HG03439 (cell line): Measurements from ENCODE around the gene EN1.

Source experiments
- ATAC-seq: cut with Tn5 transposase; IDR thresholded peaks from one replicate; pipeline ENCODE4 v1.9.1; 2021; ENCODE audit warnings: mild to moderate bottlenecking, moderate library complexity; ENCODE audit not compliant: unreplicated experiment

Gene EN1

DNA sequence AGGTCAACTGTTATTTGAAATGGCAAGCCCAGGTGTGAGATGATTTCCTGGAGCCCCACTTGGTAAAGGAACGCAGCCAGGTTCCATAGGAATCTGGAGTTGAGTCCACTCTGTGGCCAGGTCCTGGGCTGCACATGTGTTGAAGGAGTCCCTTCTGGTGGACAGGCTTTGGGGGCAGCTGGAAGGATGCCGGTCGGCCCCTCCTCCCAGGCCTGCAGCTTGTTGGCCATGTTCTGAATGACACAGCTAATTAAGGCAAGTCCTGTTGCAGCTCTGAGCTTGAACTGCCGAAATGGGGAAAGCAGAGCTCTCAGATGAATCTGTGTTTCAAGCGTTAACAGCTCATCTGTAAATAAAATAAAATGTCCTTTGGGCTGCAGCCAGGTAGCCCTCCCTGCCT is 23.8 kb downstream of the EN1 start:
- ATAC-seq: no peak

DNA sequence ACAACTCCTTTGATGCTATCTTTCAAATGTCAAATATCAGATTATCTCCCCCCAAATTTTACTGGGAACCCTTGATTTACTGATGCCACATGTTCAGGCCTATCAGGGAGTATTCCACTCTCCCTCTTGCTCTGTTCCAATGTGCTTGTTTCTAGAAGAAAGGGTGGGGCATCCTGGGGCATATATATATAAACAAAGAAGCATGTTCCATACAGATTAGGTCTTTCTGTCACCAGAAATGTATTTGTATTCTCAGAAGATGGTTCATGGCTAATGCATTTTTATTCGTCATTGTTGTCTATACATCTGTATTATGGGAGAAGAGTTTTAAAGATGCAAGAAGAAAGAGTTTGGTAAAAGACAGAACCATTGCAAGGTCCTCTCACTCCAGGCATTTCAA is 24.9 kb downstream of the EN1 start:
- no peak for ATAC-seq

DNA sequence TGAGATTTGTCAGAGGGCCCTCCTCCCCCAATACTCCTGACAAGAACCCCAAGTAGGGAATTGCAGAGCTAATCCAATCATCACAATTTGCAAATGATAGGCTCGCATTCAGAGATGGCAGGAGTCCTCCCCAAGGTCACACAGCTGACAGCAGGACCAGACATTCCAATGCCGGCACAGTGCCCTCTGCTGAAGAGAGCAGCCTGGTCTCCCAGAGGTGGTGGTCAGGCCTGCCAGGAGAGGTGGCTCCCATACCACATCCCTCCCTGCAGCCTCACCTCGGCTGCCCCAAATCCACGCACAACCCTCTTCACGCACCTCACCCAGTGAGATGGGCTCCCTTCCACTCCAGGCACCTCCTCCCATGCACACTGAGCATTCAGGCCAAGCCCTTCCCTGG is 25.4 kb downstream of the EN1 start:
- no peak for ATAC-seq

DNA sequence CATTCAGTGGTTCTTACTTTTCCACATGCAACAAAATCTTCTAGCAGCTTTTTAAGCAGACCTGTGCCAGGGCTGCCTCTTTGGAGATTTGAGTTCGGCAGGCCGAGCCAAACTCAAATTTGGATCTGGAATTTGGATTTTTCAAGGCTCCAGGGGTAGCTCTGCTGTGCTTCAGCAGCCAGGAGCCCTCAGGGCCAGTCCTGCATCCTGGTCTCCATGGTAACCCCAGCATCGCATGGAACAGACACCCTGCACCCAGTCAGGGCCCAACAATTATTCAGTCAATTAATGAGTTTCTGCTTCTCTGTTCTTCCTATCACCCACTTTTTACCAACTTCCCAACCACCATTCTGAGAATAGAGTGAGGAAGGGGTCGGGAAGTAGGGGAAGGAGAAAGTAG is 30.0 kb downstream of the EN1 start:
- ATAC-seq: no peak

DNA sequence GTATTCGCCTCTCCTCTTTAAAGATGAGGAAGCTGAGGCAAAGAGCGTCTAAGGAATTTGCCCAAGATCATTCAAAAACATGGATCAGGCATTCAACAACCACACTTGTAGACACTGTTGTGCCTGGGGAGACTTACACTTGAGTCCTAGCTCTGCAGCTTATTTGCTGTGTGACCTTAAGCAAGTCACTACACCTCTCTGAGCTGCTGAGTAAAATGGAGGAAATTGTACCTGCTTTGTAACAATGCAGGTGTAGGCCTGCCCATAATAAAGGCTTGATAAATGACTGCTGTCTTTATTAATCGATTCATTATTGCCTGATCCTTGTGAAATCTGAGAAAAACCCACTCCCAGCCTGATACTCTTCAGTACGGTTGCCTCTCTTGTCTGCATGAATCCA is 30.8 kb downstream of the EN1 start:
- no peak for ATAC-seq

DNA sequence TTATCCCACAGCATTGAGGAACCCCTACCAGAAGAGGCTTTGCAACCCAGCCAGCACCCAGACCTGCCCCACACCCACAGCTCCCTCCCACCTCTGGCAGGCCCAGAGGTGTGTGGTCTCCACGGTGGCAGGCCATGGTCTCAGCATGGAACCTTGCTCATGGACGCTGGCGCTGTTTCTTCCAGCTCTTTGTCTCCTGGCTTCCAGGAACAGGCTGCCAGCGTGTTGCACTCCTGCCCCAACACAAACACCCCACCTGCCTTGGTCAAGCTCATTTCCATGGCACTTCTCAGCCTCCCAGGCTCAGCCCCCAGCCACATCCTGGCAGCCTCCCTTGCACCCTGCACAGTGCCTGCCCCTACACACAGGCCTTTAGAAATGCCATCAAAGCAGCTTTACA is 31.7 kb downstream of the EN1 start:
- ATAC-seq: no peak

DNA sequence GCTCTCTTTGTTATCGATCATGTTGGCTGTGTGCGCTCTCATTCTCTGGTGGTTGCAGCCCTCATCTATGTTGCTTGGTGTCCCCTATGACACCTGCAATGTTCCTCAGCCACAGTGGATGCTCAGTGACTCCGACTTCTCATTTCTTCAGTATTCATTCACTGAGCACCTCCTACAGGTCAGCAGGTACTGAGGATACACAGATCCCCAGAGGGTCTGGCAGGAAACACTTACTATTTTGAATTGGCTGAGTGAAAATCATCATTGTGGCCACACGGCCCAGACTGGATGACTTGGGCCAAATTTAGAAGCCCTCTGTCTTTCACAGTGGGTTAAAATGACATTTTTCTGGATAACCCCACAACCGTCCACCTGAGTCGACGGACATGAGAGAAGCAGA is 32.1 kb downstream of the EN1 start:
- ATAC-seq: no peak

DNA sequence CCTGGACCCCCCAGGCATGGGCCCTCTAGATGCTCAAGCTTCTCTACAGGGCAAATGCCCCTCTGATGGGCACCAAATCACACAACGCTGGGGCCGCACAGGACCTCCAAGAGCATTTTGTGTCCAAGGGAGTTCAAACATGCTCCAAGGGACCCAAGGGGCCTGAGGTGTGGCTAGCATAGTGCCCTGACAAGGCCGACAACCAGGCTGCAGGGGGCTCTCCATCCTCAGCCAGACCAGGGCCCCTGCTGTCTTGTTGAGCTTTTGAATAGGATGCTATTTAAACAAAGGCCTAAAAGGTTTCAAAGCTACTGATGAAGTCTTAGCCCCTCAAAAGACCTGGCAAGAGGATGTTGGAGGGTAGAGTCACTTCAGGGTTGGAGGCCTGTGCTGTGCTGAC is 33.1 kb downstream of the EN1 start:
- no peak for ATAC-seq

DNA sequence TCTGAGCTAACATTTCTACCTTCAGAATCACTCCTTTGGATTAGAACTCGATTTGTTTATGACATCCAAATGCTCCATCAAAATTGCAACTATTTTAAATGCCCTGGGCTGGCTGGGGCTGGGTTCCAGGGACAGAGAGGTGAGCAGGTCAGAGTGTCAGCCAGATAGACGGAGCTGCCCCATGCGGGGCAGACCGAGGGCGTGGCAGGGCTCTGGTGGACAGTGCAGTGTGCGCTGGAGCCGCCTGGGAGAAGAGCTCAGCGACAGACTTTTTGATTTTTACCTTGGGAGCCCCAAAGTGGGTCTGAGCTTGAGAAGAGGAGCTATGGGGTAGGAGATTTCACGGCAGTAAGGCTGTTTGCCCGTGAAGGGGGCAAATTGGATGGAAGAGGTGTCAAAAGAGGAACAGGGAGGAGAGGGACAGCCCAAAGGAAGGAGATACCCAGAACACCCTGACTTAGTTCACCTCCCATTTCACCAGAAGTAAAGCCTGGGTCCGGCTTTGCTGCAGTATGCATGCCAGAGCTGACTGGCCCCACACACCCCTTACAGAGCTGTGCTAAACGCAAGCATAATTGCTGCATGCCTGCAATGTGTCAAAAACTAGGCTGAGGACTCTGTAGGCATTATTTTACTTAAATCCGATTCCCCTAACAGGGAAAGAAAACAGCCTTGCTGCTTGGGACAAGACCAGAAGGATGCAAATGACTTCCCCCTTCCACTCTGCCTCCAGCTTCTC is 33.7 kb downstream of the EN1 start:
- ATAC-seq: no peak

DNA sequence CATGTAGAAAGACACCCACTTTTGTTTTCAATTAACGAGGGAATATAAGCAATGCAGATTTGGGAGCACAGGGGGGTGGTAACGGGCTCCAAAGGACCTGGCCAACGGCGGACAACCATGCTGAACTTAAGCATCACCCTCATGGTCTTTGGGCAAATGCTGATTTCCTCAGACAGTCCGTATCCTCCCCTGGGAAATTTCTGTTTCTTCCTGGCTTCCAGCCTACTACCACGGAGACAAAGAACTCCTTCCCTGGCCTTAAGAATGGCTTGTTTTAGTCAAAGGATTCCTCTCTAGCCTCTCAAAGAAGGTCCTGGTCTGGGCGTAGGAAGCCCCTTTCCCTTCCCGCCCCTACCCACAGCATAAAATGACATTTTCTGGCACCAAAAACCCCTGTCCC is 34.3 kb downstream of the EN1 start:
- ATAC-seq: no peak

DNA sequence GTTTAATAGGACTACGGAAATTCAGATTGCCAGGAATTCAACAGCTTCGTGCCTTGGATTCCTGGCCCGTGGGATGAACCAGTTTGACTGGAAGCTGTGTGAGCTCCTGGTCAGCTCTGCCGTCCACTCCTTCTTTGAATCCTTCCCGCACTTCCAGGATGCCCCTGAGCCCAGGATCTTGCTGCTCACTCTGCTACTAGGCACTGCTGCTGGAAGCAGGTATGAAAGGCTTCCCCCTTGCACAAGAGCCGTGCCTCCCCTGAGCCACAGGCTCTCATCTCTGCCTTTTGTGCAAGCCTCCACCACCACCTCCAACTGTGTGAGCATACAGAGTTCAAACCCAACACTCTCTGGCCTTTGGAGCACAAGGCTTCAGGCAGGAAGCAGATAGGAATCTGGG is 34.9 kb downstream of the EN1 start:
- no peak for ATAC-seq

DNA sequence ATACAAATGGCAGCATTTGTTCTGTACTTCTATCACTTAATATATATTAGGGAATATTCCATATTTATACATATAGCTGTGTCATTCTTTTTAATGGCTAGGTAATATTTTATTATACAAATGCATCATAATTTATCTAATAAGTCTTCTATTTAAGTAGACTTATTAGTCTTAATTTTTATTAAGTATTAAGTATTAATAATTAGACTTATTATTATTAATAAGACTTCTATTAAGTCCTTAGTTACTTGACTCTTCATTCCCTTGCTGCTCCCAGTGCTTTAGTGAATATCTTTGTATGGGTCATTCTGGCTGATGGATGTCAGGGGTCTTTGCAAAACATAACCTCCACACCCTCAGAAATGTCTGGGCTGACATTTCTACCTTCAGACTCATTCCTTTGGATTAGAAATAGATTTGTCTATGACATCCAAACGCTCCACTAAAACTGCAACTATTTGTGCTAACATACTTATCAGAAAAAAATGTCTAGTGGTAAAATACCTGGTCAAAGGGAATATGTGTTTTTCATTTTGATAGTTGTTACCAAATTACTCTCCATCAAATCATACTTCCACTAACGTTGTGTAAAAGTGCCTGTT is 35.8 kb downstream of the EN1 start:
- no peak for ATAC-seq

DNA sequence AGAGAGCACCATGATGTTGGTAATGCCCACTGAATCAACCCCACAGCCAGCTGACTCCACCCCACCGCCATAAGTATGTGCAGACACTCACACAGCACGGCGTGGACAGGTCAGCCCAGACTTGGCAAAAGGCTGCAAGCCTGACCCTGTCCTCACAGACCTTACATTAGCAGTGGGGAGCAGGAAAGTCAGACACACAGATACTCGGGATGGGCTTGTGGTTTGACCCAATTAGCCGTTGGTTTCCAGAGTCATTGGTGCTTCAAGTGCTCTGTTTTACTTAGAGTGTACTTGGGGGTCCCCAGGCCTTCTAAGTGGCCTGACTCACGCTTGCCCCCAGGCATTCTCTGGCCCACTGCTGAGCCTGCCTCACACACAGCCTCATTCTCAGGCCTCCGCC is 36.7 kb downstream of the EN1 start:
- no peak for ATAC-seq

DNA sequence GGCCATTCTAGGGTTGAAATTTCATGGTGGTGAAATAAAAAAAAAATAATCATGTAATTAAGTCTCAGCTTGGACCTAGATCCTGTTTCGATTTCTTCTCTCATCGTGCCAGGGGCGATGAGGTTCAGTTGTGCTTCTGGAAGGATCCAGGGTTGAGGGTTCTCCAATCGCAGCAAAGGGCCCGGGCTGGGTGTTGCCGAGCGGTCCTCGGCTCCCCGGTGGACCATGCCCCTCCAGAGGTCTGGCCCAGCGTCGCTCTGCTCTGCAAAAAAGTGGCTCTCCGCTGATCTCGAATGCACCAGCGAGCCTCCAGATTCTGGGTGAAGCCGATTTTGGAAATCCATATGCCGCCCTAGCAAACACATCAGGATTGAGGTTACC is 39.0 kb downstream of the EN1 start:
- ATAC-seq: no peak

DNA sequence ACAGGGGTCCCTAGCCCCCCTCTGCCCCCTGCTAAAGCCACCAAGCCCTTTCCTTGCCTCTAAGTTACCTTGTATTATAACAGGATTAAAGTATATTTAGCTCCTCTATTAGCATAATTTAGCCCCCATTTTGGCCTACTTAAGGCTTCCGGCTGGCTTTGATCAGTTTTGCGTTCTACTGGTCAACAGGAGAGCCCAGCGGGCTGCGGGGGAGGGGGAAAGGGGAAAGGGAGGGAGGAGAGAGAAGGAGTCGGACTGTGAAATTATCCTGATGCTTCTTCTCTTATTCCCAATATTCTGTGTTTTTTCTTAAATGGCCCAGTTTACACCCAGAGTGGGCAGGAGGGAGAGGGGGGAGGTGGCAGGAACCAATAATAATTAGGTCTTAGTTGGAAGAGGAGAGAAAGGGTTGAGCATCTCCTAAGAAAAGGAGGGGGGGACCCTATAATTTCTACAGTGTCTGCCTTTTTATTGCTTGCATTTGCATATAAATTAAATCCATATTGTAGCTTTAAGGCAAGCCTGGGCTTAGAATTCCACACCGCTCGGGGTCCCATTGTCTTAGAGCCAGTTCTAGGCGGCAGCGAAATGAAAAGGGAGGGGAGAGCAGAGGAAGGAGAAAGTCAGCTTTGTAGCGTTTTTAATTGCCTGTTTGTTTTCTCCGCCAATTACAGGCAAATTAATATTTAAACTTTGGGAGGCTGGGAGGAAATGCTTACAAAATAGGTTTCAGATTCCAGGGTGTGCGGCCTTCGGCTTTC is 39.6 kb downstream of the EN1 start:
- ATAC-seq: no peak

DNA sequence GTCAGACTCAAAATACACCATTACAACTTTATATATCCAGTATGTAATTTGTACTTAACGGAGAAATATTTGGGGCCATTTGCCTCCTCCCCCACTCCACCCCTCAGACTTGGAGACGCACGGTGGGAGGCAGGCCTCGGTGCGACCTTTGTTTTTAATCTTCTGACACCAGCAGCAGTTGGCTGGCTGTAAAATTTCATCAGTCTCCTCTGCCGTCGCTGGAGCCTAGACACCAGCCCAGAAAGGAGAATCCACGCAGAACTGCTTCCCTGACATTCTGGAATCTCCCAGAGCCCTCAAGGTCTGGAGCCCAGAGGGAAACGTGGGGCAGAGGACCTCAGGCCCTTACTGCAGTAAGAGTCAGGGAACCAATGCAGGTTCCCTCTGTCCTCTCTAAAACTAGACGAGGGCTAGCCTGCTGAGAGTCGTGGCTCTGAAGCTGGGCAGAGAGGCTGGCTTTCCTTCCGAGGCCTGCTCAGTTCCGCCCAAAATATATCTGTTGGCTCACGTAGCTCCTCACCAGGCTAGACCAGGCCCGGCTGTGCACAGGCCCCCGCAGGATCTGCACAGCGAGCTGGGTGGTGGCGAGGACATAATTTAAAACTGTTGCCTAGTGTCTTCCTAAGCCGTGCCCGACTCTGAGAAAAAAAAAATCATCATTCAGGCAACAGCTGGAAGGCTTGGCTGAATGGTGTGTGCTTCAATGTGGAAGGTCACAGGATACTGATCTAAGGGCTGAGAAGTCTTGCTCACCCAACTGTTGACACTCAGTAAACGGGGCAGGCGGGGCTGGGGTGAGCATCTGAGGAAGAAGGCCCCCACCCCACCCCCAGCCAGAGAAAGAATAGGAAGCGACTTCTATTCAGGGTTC is 40.4 kb downstream of the EN1 start:
- ATAC-seq: no peak

DNA sequence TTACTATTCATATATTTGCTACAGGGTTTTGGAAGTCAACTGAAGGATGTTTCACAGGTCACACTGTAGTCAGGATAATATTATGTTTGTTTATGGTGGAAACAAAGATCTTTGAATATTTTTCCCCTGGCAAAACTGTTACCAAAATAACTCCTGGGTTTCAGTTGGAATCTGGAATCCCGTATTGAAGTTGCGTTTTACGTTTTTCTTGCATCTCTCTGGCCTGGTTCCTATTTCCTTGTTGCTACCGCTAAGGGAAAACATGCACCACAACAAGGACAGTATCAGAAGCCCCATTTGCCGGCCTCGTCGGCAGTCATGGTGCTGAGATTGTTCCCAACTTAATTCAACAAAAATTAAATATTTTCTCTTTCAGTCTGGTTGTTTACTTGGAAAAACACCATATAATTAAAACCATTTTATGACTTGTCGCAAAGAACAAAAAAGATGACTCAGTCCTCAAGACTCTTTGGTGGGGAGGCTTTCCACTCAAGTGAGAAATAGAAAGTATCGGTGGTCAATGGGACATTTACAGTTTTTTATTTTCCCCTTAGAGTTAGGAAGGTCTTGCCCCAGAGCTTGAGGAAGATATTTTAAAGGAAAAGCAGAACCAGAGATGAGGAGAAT is 42.3 kb downstream of the EN1 start:
- ATAC-seq: no peak

DNA sequence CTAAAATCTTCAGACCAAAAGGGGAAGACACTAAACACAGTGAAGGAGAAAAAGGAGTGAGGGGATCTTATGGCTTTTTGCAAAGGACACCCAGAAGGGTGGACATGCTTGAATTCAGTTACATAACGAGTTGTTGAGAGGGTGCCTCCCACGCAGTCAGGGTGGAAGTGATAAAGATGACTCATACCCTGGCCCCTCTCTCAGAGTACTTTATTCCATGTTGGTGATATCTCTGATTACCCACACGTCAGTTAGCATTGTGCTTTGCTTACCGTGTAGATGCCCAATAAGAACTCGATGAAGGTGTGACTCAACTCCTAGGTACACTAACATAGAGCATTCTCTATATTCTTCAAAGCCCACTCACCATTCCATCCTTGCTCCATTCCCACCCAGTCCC is 44.4 kb downstream of the EN1 start:
- no peak for ATAC-seq

DNA sequence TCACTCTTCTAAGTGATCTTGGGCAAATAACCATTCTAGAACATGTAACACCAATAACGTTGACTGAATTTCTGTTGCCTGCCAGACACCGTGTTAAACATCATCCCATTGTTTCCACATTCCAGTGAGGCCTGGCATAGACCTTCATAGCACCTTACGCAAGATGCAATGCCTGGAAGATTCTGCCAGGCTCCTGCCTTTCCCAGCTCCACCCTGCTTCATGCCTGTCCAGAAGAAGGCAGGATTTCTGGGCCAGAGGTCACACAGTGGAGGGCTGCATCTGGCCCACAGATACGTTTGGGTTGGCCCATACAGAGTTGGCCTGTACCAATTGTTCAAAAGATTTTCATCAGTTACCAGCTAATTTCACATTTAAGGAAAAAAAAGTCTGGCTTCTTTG is 46.3 kb downstream of the EN1 start:
- no peak for ATAC-seq

DNA sequence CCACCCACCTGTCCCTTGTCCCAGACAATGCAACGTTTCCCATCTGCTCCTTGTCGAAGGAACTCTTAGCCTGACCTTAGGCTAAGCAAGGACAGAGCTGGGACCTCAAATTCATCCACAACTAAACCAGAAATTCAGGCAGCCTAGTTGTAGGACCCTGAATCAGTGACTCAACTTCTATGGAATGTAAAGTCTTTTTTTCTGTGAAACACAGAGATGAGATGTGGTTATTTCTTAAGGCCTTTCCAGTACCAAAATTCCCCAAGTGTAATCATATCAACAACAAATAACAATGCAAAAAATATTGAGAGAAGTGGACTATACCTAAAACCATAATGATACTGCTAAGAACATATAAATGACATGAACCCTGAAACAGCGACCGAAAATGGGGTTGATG is 46.7 kb downstream of the EN1 start:
- ATAC-seq: no peak

DNA sequence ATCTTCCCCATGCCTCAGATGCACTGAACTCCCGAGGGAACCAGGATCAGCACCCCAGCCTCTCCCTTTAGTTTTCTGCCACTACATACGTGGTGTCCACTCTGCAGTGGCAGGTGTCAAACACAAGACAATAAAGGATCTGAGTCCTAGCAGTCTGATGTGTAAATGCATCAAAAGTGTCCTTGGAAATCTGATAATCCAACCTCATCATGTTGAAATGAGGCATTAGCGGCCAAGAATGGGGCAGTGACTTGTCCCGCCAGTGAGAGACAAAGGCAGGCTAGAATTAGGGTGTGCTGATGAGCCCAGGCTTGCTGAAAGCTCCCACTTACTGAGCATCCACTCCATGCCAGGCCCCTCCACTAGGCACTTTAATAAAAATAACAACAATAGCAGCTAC is 52.9 kb downstream of the EN1 start:
- no peak for ATAC-seq
